GM19035 (cell line): Measurements from ENCODE around the gene FHAD1.

Source experiments
- ATAC-seq: cut with Tn5 transposase; IDR thresholded peaks from one replicate; pipeline ENCODE4 v1.9.1; 2021; ENCODE audit not compliant: unreplicated experiment

FHAD1 gene

GRCh38 chr1:15343729-15344128, 96.7 kb downstream of the FHAD1 start:
- no peak for ATAC-seq

GRCh38 chr1:15344380-15344779, 97.4 kb downstream of the FHAD1 start:
- ATAC-seq, result no peak

DNA sequence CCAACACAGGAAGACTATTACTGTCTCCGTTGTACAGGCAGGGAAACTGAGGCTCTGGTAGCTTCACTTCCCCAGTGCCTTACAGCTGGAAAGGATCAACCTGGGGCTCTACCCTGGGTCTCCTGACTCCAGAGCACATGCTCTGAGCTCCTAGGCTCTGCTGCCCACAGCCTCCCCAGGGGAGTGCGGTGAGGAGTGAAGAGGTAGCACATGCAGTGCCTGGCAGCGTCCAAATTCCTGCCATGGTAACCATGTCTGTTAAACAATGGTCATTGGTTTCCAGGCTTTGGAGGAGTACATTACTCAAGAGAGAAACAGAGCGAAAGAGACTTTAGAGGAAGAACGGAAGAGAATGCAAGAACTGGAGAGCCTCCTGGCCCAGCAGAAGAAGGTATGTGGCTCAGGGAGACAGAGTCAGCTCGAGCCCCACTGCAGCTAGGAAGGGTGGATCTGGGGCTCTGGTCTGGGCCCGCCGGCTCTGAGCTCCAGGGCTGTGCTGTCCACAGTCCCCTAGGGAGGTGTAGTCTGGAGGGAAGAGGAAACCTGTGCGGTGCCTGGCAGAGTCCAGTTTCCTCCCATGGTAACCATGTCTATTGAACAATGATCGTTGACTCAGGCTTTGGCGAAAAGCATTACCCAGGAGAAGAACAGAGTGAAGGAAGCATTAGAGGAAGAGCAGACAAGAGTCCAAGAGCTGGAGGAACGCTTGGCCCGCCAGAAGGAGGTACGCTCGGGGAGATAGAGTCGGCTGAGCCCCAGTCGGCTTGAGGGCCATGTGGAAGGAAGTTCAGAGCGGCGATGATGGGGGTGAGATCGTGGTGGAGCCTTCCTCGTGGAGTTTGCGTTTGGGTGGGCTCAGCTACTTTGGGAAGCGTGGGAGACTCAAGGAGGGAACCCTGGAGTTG, 98.0 kb downstream of the FHAD1 start:
- ATAC-seq, result no peak

- no peak for ATAC-seq
Observed at GRCh38 chr1:15345705-15346345, 98.8 kb downstream of the FHAD1 start.

GRCh38 chr1:15346346-15347030, 99.5 kb downstream of the FHAD1 start:
- ATAC-seq, result no peak

DNA sequence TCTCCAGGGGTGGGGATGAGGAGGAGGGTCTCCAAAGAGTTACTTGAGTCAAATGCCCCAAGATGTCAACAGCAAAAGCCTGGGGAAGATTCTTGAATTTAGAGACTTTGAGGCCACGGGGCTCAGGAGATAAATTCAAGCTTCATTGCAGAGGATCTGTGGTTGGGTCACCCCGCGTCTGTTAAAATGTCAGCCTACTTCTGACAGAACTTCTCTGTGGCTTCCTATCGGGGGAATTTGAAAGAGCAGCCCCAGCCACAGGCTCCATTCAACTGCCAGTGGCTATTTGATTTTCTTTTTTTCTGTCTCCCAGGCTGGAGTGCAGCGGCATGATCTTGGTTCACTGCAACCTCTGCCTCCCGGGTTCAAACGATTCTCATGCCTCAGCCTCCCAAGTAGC, 100.2 kb downstream of the FHAD1 start:
- no peak for ATAC-seq

DNA sequence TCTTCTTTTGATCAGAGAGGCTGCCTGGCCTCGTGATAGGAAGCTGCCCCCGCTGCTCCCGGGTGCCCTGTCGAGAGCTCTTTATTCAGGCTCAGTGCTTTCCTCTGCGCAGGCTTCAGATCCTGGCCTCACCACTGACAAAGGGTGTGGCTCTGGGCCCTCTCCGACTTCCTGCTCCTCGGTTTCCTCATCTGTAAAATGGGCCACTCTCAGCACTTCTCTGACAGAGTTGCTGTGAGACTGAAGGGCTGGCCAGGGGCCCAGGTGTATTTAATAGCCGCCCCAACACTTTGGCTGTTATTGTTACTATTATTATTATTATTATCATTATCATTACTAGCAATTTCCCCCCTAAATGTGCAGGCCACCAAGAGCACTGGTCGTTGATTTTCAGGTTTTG, 101.6 kb downstream of the FHAD1 start:
- ATAC-seq, result no peak

DNA sequence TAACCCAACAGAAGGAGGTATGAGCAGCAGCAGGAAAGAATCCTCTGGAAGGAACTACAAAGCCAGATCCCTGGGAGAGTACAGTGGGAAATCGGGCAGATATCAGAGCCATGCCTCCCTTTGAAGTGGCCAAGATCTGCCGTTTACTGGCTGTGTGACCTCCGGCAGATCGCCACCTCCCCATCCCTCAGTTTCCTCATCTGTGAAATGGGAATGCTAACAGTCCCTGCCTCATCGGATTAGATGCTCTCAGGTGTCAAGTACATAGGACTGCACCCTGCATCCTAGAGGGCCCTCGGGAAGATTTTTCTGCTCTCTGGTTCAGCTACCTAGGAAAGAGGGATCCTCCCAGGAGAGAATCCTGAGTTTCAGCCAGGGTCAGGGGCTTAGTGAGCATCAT, 102.1 kb downstream of the FHAD1 start:
- no peak for ATAC-seq

GRCh38 chr1:15350151-15350550, 103.1 kb downstream of the FHAD1 start:
- no peak for ATAC-seq

DNA sequence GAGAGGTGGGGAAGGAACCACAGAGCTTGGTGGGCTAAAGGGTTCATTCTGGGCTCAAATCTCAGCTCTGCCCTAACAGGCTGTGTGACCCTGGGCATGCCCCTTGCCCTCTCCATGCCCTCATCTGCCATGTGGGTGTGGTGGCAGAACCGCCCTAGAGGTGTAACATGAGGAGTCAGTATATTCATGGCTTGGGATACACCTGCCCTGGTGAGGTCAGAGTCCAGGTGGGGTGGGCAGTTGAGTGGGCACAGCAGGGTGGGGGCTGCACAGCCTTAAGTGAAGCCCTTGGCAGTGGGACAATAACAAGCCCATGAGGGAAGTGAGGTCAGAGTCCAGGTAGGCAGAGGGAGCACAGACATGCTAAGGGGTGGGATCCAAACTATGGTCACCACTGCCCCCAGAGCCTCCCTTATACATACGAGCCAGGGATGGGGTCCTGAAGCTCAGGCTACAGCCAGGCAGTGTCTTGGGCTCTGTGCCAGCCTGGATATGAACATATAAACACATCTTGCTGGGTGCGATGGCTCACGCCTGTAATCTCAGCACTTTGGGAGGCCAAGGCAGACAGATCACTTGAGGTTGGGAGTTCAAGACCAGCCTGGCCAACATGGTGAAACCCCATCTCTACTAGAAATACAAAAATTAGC, 103.7 kb downstream of the FHAD1 start:
- ATAC-seq, result no peak

GRCh38 chr1:15351310-15351709, 104.3 kb downstream of the FHAD1 start:
- no peak for ATAC-seq

DNA sequence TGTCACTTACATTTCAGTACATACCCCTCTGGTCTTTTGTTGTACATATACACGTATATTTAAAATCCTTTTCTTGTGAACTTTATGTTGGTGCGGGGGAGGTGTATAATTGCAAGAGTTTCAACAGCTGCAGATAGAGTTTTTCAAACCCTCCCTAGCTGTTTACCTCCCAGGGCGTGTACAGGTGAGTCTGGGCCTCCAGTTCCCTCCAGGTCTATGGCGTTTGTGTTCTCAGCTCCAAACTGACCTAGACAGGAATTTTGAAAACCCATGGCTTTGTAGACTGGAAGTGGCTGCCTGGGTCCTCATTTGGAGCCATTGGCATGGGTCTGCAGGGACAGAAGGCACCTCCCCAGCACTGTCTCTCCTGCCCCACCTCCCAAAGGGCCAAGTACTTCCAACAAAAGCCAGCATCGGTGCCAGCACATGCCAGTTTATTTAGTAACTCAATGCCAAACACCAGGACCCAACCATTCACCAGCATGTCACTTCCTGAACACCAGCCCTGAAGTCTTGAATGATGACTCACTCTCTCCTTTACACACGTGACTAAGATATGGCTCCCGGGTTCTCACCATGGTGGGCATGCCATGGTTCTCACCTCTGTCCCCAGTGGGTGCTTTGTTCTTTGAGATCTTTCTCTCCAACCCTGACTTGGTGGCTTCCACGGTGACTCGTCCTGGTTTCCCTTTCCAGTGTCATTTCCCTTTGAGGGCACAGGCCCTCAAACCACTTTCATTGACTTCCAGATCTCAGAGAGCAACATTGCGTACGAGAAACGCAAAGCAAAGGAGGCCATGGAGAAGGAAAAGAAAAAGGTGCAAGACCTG, 105.3 kb downstream of the FHAD1 start:
- ATAC-seq, result no peak

DNA sequence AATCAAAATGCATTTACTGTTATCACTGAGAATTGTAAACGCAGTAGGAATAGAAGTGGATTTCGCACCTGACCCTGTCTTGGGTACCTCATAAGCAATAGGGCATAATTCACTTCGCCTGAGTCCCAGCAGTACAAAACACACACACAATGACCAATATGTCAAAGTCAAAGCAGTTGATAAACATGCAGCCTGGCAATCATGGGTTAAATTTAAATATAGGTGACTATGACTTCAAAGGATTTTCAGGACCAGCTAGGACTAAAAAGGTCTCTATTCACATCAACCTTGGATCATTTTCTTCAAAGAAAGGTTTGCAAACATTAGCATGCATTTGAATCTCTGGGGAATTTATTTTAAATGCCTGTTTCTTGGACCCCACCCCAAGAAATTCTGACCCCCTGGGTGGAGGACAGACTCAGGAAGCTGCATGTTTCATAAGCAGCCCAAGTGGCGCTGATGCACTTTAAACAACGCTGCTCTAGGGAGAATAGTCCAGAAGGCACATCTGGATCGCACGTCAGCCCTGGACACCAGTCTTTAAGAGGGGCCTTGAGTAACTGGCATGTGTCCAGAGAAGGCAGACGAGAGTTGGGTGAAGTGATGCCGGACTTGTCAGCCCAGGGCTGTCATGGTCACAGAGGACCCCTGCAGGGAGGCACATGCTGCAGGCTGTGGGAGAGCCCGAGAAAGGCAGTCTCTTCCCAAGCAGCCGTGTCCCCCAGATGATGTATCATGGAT, 107.0 kb downstream of the FHAD1 start:
- ATAC-seq, result no peak

DNA sequence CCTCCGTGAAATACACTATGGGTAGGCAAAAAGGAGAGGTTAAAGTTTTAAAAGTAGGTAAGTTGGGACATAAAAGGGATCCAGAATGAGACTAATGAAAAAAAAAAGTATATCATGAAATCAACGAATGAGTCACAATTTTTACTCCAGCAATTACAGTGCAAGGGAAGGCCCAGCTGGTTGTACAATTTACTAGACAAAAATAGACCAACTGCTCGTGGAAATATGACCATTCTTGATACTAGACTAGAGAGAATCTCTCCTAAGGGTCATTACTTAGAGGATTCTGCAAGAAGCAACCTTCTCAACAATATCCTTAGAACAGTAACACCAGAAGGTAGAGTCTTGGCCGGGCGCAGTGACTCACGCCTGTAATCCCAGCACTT, 107.5 kb downstream of the FHAD1 start:
- ATAC-seq, result no peak

DNA sequence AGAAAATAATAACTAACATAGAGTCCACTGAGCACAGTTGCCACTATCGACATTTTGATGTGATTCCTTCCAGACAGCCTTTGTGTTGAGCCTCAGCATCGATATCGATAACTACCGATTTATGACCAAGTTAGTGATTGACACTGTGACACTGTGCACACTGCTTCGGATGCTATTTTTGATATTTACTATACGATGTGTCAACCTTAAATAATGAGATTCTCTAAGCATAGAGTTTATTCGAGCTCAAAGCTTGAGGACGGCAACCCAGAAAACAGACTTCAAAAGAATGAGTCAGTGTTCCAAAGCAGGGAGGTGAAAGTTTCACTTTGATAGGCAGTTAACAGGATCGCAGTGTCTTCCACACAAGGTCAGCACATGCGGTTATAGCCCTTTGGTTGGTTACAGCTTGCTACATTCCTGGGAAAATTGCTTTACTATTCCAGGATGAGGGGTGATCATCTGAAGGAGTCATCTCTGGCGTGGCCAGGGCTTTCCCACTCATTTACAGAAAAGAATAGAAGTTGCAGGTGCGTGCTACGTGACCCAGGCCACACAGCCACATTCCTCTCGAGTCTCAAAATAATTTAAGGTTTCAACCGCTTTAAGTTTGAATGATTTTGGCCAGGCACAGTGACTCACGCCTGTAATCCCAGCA, 109.1 kb downstream of the FHAD1 start:
- ATAC-seq, result no peak

GRCh38 chr1:15357612-15358207, 110.7 kb downstream of the FHAD1 start:
- ATAC-seq, result no peak

- ATAC-seq, result no peak
Observed at GRCh38 chr1:15358565-15359133, 111.6 kb downstream of the FHAD1 start.

DNA sequence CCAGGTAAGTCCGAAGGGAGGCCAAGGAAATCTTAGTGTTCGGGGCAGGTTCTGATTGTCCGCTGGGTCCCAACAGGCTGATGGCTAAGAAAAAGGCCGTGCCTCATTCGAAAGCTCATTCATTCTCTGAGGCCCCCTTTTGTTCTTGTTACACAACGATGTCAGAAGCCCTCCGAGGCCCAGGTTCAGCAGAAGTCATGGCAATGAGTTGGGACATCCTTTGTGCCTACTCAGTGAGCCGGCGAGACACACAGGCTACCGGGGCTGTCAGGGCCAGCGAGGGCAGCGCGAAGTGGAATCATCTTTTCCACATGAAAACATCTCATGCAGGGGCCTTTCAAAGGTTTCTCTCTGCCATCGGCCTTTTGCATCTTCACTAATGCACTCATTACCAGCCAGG, 113.7 kb downstream of the FHAD1 start:
- ATAC-seq, result no peak
